GM19372 (cell line): ENCODE results near the gene HPGDS.
A peak's percentile ranks its signal among the peaks of the same experiment; 100 is the strongest.
"Not testable (repeated sequence)": the region's sequence is repeated elsewhere in the genome, so short reads cannot be mapped to it uniquely, and the experiment has no call there.

Source experiments
- ATAC-seq: cut with Tn5 transposase; IDR thresholded peaks from one replicate; pipeline ENCODE4 v1.9.1; 2021; ENCODE audit warnings: mild to moderate bottlenecking, low read depth, moderate library complexity; ENCODE audit not compliant: unreplicated experiment

HPGDS gene

GRCh38 chr4:94358101-94358500 is 15.5 kb upstream of the HPGDS start:
- ATAC-seq = no peak

GRCh38 chr4:94357624-94358023 is 15.0 kb upstream of the HPGDS start:
- ATAC-seq = no peak

- ATAC-seq = no peak
Measured at GRCh38 chr4:94356444-94356843, 13.8 kb upstream of the HPGDS start.

GRCh38 chr4:94354474-94354896 is 11.8 kb upstream of the HPGDS start:
- ATAC-seq = no peak

GRCh38 chr4:94352996-94353395 is 10.4 kb upstream of the HPGDS start:
- ATAC-seq = no peak

GRCh38 chr4:94352163-94352562 is 9.5 kb upstream of the HPGDS start:
- ATAC-seq = no peak

GRCh38 chr4:94351319-94351718 is 8.7 kb upstream of the HPGDS start:
- no peak for ATAC-seq

- ATAC-seq = no peak
Measured at GRCh38 chr4:94350095-94350494, 7.5 kb upstream of the HPGDS start.

- ATAC-seq = no peak
Measured at GRCh38 chr4:94349193-94349592, 6.6 kb upstream of the HPGDS start.

- ATAC-seq = no peak
Measured at GRCh38 chr4:94348666-94349065, 6.0 kb upstream of the HPGDS start.

- ATAC-seq = no peak
Measured at GRCh38 chr4:94346541-94346940, 3.9 kb upstream of the HPGDS start.

- no peak for ATAC-seq
Measured at GRCh38 chr4:94345969-94346368, 3.3 kb upstream of the HPGDS start.

- ATAC-seq = no peak
Measured at GRCh38 chr4:94345266-94345665, 2.6 kb upstream of the HPGDS start.

GRCh38 chr4:94344457-94344856 is 1.8 kb upstream of the HPGDS start:
- no peak for ATAC-seq

- ATAC-seq = no peak
Measured at GRCh38 chr4:94341481-94342370, 910 bp downstream of the HPGDS start.

GRCh38 chr4:94339779-94340178 is 2.9 kb downstream of the HPGDS start:
- no peak for ATAC-seq

- ATAC-seq = peak; percentile 46
Measured at GRCh38 chr4:94338681-94339351, 3.8 kb downstream of the HPGDS start.

- ATAC-seq = not testable (repeated sequence)
Measured at GRCh38 chr4:94336791-94337190, 5.8 kb downstream of the HPGDS start.

GRCh38 chr4:94336303-94336702 is 6.3 kb downstream of the HPGDS start:
- ATAC-seq = no peak

GRCh38 chr4:94334962-94335361 is 7.7 kb downstream of the HPGDS start:
- no peak for ATAC-seq

GRCh38 chr4:94334476-94334875 is 8.2 kb downstream of the HPGDS start:
- no peak for ATAC-seq

- ATAC-seq = no peak
Measured at GRCh38 chr4:94333866-94334265, 8.8 kb downstream of the HPGDS start.
